ENCODE results near the gene WDPCP. TPM values are rescaled to one million over a fixed set of nuclear protein-coding genes. Genes with fewer than 3 reads are reported as not detected.
A peak's percentile ranks its signal among the peaks of the same experiment; 100 is the strongest.
"Not testable (repeated sequence)": the region's sequence is repeated elsewhere in the genome, so short reads cannot be mapped to it uniquely, and the experiment has no call there.

Gene WDPCP
- total RNA-seq, 1 donor from 2014 or later, result 16.0 TPM

DNA sequence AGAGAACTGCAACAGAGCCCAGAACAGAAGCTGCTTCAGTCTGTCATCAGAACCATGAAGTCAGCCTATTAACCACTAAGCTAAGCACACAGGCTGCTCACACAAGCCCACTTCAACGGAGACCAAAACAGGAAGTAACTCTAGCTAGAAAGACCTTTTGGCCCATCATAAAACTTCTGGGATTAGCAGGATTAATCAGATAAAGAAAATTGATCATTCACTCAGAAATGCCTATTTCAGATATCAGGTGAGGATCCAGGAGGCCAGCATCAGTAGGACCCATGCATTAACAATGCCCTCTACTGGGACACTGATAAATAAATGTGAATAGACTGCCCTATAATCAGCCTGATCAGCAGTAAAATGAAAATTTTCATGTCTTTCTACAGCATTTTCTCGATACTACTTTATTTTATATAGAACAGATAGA, 101.4 kb downstream of the WDPCP start:
- ATAC-seq, result no peak
- intact Hi-C loops (cut with micrococcal nuclease), result no loop called here

GRCh38 chr2:63484901-63485300, 103.4 kb downstream of the WDPCP start:
- intact Hi-C loops (cut with micrococcal nuclease), result no loop called here
- DNase-seq (no peak), ATAC-seq (no peak)

More for the DNA sequence above, 101.4 kb downstream of the WDPCP start:
- DNase-seq, result no peak

DNA sequence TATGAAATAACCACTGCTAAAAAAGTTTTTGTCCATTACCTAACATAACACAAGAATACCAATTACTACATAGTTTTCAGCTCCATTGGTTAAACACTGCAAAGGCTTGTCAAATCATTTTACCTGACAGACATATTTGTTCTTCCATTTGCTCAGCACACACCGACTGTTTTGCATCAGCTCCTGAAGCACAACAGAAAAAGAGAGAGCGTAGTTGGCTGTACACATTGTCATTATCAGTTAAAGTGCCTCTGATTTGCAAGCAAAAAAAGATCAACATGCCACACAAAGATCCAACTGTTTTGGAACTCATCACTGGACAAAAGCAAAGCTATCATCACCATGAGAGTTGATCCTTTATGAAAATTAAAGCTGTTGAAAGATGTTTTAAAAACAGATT, 103.8 kb downstream of the WDPCP start:
- ATAC-seq, result peak; percentile 74
- no peak for DNase-seq
- intact Hi-C loops (cut with micrococcal nuclease), result no loop called here

GRCh38 chr2:63477686-63478085, 110.6 kb downstream of the WDPCP start:
- no peak for DNase-seq
- ATAC-seq, result no peak
- intact Hi-C loops (cut with micrococcal nuclease), result no loop called here

GRCh38 chr2:63469313-63469712, 119.0 kb downstream of the WDPCP start:
- DNase-seq; ATAC-seq; intact Hi-C loops (cut with micrococcal nuclease): not testable (repeated sequence)

GRCh38 chr2:63465633-63466032, 122.6 kb downstream of the WDPCP start:
- ATAC-seq (no peak), DNase-seq (no peak)
- intact Hi-C loops (cut with micrococcal nuclease), result no loop called here

- intact Hi-C loops (cut with micrococcal nuclease), result no loop called here
- no peak for ATAC-seq
- DNase-seq, result no peak
Measured at GRCh38 chr2:63463142-63463541, 125.1 kb downstream of the WDPCP start.

DNA sequence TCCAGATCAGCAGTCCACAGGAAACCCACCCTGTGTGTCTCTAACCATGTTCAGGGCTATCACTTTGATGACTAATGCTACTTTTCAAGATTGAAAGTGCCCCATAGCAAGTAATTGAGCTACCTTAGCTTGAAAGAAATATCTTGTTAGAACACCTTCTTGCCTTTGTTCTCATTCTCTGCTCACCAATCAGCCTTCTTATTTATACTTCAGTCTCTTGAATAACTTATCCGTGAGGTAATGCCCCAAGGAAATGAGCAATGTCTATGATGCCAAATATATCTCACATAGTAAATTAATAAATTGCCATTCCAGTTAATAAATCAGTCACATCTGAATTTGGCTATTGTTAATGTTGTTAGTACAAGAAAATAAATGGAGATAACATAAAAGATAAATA, 141.6 kb downstream of the WDPCP start:
- no peak for ATAC-seq
- intact Hi-C loops (cut with micrococcal nuclease), result no loop called here
- no peak for DNase-seq

- intact Hi-C loops (cut with micrococcal nuclease), result no loop called here
- ATAC-seq, result no peak
- no peak for DNase-seq
Measured at GRCh38 chr2:63444565-63445288, 143.6 kb downstream of the WDPCP start.

DNA sequence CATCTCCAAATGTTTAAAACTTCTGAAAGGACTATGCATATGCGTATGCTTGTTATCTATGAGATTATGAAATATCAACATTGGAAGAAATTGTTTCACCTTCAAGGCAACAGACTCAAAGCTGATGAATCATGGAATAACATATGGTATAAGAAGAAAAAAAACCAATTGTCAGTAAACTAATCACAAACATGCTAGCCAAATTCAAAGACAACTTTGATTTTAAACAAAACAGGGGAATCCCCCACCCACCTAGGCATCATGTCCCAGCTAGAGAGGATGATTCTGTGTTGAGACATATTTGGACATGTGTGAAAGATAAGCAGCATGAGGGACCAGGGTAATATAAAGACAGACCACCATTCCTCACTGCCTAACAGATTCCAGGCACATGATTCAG, 147.7 kb downstream of the WDPCP start:
- no peak for DNase-seq
- intact Hi-C loops (cut with micrococcal nuclease), result no loop called here
- ATAC-seq, result no peak

DNA sequence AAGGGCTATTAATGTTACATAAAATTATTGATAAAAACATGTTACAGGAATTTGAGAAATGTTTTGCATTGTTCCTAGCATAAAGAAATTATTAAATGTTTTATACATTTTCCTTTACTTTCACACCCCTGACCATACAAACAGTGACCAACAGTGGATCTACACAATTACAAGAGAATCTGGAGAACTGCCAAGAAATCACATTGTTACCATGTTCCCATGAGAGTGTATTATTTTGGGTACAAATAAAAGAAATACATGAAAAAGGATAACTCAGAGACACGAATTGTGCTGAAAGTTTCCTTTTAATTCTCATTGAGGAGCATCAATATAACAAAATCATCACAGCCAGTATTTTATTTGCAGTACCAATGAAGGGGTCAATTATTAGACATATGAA, 150.1 kb downstream of the WDPCP start:
- intact Hi-C loops (cut with micrococcal nuclease), result no loop called here
- ATAC-seq (no peak), DNase-seq (no peak)

DNA sequence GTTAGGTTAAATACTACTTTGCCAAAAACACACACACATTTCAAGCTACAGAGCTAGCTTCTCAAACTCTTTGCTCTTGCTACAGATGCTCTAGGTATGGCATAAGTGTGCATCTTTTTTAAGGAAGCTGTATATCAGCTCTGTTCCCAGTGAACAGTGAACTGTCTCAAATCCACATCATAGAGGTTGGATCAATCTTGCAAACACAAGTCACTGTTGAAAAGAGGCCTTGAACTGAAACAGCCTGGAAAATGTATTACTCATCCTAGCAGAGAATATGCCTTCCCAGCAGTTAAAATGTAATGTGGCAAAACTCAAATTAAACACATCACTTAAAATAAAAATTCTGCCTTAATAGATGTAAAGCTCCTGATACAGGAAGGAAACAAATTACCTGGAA, 151.8 kb downstream of the WDPCP start:
- DNase-seq (no peak), ATAC-seq (no peak)
- intact Hi-C loops (cut with micrococcal nuclease), result no loop called here

DNA sequence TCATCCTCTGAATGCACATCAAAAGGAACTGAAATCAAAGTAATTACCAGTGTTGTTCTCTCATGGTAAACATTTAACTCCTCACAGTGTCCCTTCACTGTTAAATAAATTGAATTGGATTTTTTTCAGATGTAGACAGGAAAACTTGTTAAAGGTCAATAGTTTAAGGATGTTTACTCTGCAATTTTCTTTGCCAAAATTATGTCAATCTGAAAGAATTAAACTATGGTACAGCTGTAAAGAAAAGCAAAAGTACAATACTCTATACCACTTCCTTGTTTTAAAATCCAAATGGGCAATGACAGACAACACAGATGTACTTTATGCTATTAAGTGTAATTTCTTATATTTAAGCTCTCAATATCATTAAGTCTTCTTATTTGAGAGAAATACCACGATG, 153.2 kb downstream of the WDPCP start:
- intact Hi-C loops (cut with micrococcal nuclease), result no loop called here
- no peak for ATAC-seq

GRCh38 chr2:63434024-63435001, 154.0 kb downstream of the WDPCP start:
- intact Hi-C loops (cut with micrococcal nuclease), result no loop called here
- ATAC-seq (no peak), DNase-seq (no peak)

More for the DNA sequence above, 153.2 kb downstream of the WDPCP start:
- DNase-seq, result no peak

GRCh38 chr2:63432373-63432772, 155.9 kb downstream of the WDPCP start:
- intact Hi-C loops (cut with micrococcal nuclease), result no loop called here
- ATAC-seq (no peak), DNase-seq (no peak)

GRCh38 chr2:63425606-63426005, 162.7 kb downstream of the WDPCP start:
- DNase-seq (no peak), ATAC-seq (no peak)
- intact Hi-C loops (cut with micrococcal nuclease), result no loop called here

GRCh38 chr2:63425079-63425416, 163.2 kb downstream of the WDPCP start:
- no peak for DNase-seq
- intact Hi-C loops (cut with micrococcal nuclease), result no loop called here
- ATAC-seq, result no peak

- intact Hi-C loops (cut with micrococcal nuclease), result no loop called here
- no peak for ATAC-seq
- no peak for DNase-seq
Measured at GRCh38 chr2:63424329-63425078, 163.8 kb downstream of the WDPCP start.

GRCh38 chr2:63422556-63422955, 165.7 kb downstream of the WDPCP start:
- DNase-seq (no peak), ATAC-seq (no peak)
- intact Hi-C loops (cut with micrococcal nuclease), result no loop called here

DNA sequence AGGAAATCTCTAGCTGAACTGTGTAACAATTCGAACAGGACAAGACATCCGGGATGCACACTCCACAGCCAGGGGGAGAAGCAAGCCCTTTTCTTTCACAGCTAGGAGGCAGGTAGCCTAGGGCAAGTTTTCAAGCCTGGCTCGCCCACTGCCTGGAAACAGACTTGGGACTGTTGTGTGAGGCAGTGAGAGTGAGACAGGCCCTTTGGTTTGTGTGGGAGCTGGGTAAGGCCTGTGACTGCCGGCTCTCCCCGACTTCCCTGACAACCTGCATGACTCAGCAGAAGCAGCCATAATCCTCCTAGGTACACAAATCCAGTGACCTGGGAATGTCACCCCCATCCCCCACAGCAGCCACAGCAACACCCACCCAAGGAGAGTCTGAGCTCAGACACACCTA, 179.7 kb downstream of the WDPCP start:
- intact Hi-C loops (cut with micrococcal nuclease), result no loop called here
- ATAC-seq (no peak), DNase-seq (no peak)
